H1 (cell line): ENCODE measurements around the gene NDUFA1. TPM values are rescaled to one million over a fixed set of nuclear protein-coding genes. Genes with fewer than 3 reads are reported as not detected.

ENCODE experiments used
- CTCF ChIA-PET: fragments of 300-600 bp; sonication (Branson Sonifier 250); formaldehyde crosslinking; loops from one replicate; lab custom pipeline; 2021; ENCODE audit not compliant: partially characterized antibody; lab: Charles Lee
- POLR2A ChIA-PET: fragments of 300-600 bp; sonication (Branson Sonifier 250); formaldehyde crosslinking; loops from one replicate; lab custom pipeline; 2021; ENCODE audit warnings: inconsistent platforms; ENCODE audit not compliant: partially characterized antibody; lab: Charles Lee
- DNase-seq, 2 experiments: peaks; one replicate each; pipeline versions ENCODE4 v3.0.0 to v3.0.0-alpha.2; 2010 to 2022; ENCODE audit warnings: low spot score in 2 of 2, low read depth in 1 of 2, mixed read lengths in 1 of 2
- FAIRE-seq: peaks from 2 replicates; lab custom pipeline; 2011; peaks lifted over from hg19 to GRCh38; lab: Jason Lieb, UNC
- H2AFZ ChIP-seq: 2 replicates; pipeline ENCODE4 v1.8.1; 2012; ENCODE audit warnings: low read length, inconsistent platforms
- H2AK5ac ChIP-seq: 2 replicates; pipeline ENCODE4 v1.6.1; 2013; ENCODE audit warnings: low read depth, low read length
- H2BK120ac ChIP-seq: replicated peaks from 2 replicates; pipeline ENCODE3; 2013; ENCODE audit warnings: low read depth, low read length, inconsistent platforms
- H2BK12ac ChIP-seq: 2 replicates; pipeline ENCODE4 v1.6.1; 2013; ENCODE audit warnings: low read depth, low read length
- H2BK15ac ChIP-seq: 2 replicates; pipeline ENCODE4 v1.6.1; 2013; ENCODE audit warnings: low read length
- H2BK20ac ChIP-seq: 2 replicates; pipeline ENCODE4 v1.6.1; 2013; ENCODE audit warnings: low read length
- H2BK5ac ChIP-seq: 2 replicates; pipeline ENCODE4 v1.6.1; 2013; ENCODE audit warnings: low read depth, low read length
- H3K14ac ChIP-seq: 2 replicates; pipeline ENCODE4 v1.6.1; 2013; ENCODE audit warnings: inconsistent platforms; ENCODE audit not compliant: insufficient read length
- H3K18ac ChIP-seq: 2 replicates; pipeline ENCODE4 v1.6.1; 2013; ENCODE audit warnings: low read length; ENCODE audit errors: extremely low read depth
- H3K23ac ChIP-seq: 2 replicates; pipeline ENCODE4 v1.6.1; 2013; ENCODE audit warnings: inconsistent platforms; ENCODE audit not compliant: insufficient read length
- H3K23me2 ChIP-seq: 2 replicates; pipeline ENCODE4 v1.6.1; 2013; ENCODE audit warnings: low read depth, low read length
- H3K27ac ChIP-seq: 2 replicates; pipeline ENCODE4 v1.6.1; 2011; ENCODE audit warnings: low read depth, low read length, inconsistent platforms
- H3K27me3 ChIP-seq, 4 experiments: replicated peaks in 1 of 4; 1 replicate in 1 of 4; 2 replicates in 3 of 4; pipeline versions ENCODE4 v1.6.1 to v1.8.1; 2011 to 2013; ENCODE audit warnings: low read length in 3 of 4, mild to moderate bottlenecking in 3 of 4, inconsistent platforms in 2 of 4, mixed read lengths in 2 of 4, moderate library complexity in 1 of 4; ENCODE audit not compliant: control insufficient read depth in 3 of 4, insufficient read depth in 3 of 4; ENCODE audit errors: extremely low read depth in 1 of 4
- H3K36me3 ChIP-seq, 4 experiments: 2 replicates each; pipeline versions ENCODE4 v1.6.1 to v1.8.1; 2011 to 2013; ENCODE audit warnings: mild to moderate bottlenecking in 4 of 4, low read length in 3 of 4, moderate library complexity in 2 of 4, control low read depth in 1 of 4, inconsistent platforms in 1 of 4; ENCODE audit not compliant: insufficient read depth in 4 of 4, control insufficient read depth in 2 of 4
- H3K4ac ChIP-seq: replicated peaks from 2 replicates; pipeline ENCODE3; 2013; ENCODE audit warnings: low read length, low read depth, mixed read lengths, inconsistent platforms; ENCODE audit not compliant: insufficient read length
- H3K4me1 ChIP-seq, 4 experiments: replicated peaks in 1 of 4; 1 replicate in 1 of 4; 2 replicates in 3 of 4; pipeline versions ENCODE4 v1.6.1 to v1.8.1; 2011 to 2013; ENCODE audit warnings: low read length in 3 of 4, inconsistent platforms in 2 of 4, mixed read lengths in 1 of 4; ENCODE audit not compliant: insufficient read depth in 4 of 4, control insufficient read depth in 3 of 4
- H3K4me2 ChIP-seq, 2 experiments: 2 replicates each; pipeline versions ENCODE4 v1.6.1 to v1.8.1; 2011 to 2013; ENCODE audit warnings: low read depth in 2 of 2, low read length in 2 of 2, control low read depth in 1 of 2, inconsistent platforms in 1 of 2, mild to moderate bottlenecking in 1 of 2; ENCODE audit not compliant: insufficient read depth in 1 of 2
- H3K4me3 ChIP-seq, 4 experiments: fragments of 200-600, 300-600 bp in 1 of 4; sonication (generic), shearing (Covaris generic), sonication (Bioruptor Twin) in 1 of 4; 2 replicates each; pipeline versions ENCODE4 v1.5.1 to v1.8.1; 2011 to 2016; ENCODE audit warnings: low read length in 4 of 4, low read depth in 3 of 4, control low read depth in 2 of 4, inconsistent platforms in 2 of 4, mild to moderate bottlenecking in 2 of 4, mixed read lengths in 1 of 4, moderate library complexity in 1 of 4; ENCODE audit not compliant: insufficient read depth in 2 of 4; ENCODE audit errors: extremely low read depth in 1 of 4
- H3K56ac ChIP-seq: replicated peaks from 2 replicates; pipeline ENCODE3; 2013; ENCODE audit warnings: low read depth, mild to moderate bottlenecking, mixed read lengths, low read length, inconsistent platforms; ENCODE audit not compliant: insufficient read length
- H3K79me1 ChIP-seq: 2 replicates; pipeline ENCODE4 v1.6.1; 2013; ENCODE audit warnings: low read depth, low read length, control low read depth
- H3K79me2 ChIP-seq, 2 experiments: 2 replicates each; pipeline versions ENCODE4 v1.6.1 to v1.8.1; 2012 to 2013; ENCODE audit warnings: low read length in 2 of 2, mild to moderate bottlenecking in 2 of 2, inconsistent platforms in 1 of 2; ENCODE audit not compliant: insufficient read depth in 2 of 2, control insufficient read depth in 1 of 2
- H3K9ac ChIP-seq, 4 experiments: replicated peaks in 1 of 4; 1 replicate in 1 of 4; 2 replicates in 3 of 4; pipeline versions ENCODE4 v1.6.1 to v1.8.1; 2011 to 2013; ENCODE audit warnings: low read depth in 3 of 4, low read length in 3 of 4, control low read depth in 2 of 4, mild to moderate bottlenecking in 2 of 4, moderate library complexity in 2 of 4, inconsistent platforms in 1 of 4; ENCODE audit errors: extremely low read depth in 1 of 4
- H3K9me3 ChIP-seq, 2 experiments: 2 replicates each; pipeline versions ENCODE4 v1.6.1 to v1.8.1; 2012 to 2013; ENCODE audit warnings: mild to moderate bottlenecking in 2 of 2, moderate library complexity in 2 of 2, control low read depth in 1 of 2, inconsistent platforms in 1 of 2, low read depth in 1 of 2, low read length in 1 of 2, mixed read lengths in 1 of 2; ENCODE audit not compliant: insufficient read depth in 2 of 2
- H4K20me1 ChIP-seq, 2 experiments: replicated peaks in 1 of 2; 2 replicates each; pipeline versions ENCODE3 to v1.8.1; 2011 to 2013; ENCODE audit warnings: inconsistent platforms in 2 of 2, low read length in 2 of 2, mild to moderate bottlenecking in 1 of 2; ENCODE audit not compliant: insufficient read depth in 2 of 2, control insufficient read depth in 1 of 2
- H4K5ac ChIP-seq: 2 replicates; pipeline ENCODE4 v1.6.1; 2013; ENCODE audit warnings: low read length, low read depth, mixed read lengths, inconsistent platforms; ENCODE audit not compliant: insufficient read length
- H4K8ac ChIP-seq: 2 replicates; pipeline ENCODE4 v1.8.0; 2013; ENCODE audit warnings: mild to moderate bottlenecking, moderate library complexity, low read length, inconsistent platforms; ENCODE audit not compliant: insufficient read depth; ENCODE audit errors: extremely low read depth
- H4K91ac ChIP-seq: replicated peaks from 2 replicates; pipeline ENCODE3; 2013; ENCODE audit warnings: low read length, mixed read lengths, inconsistent platforms; ENCODE audit not compliant: insufficient read length
- ASH2L ChIP-seq: fragments of 200-600, 300-600 bp; sonication (generic); IDR thresholded peaks from one replicate; pipeline ENCODE4 v1.7.1; 2017; ENCODE audit warnings: low read length
- JUN ChIP-seq: IDR thresholded peaks from 2 replicates; pipeline ENCODE4 v1.6.1; 2011; ENCODE audit warnings: low read depth, mild to moderate bottlenecking, improper control_type of control experiment, low read length
- KDM4A ChIP-seq: IDR thresholded peaks from one replicate; pipeline ENCODE4 v1.7.1; 2012; ENCODE audit warnings: low read depth, mild to moderate bottlenecking, moderate library complexity, low read length, inconsistent platforms; ENCODE audit not compliant: severe bottlenecking
- POLR2AphosphoS5 ChIP-seq: IDR thresholded peaks from 2 replicates; pipeline ENCODE4 v1.6.1; 2011; ENCODE audit warnings: low read depth, low read length
- POU5F1 ChIP-seq: IDR thresholded peaks from 2 replicates; pipeline ENCODE4 v1.6.1; 2011; ENCODE audit warnings: low read depth, mild to moderate bottlenecking, low read length, moderate library complexity
- RNF2 ChIP-seq: fragments of 200-900, 300-1000 bp; sonication (generic); IDR thresholded peaks from 2 replicates; pipeline ENCODE4 v1.7.1; 2016; ENCODE audit warnings: borderline replicate concordance, low read depth, mild to moderate bottlenecking, antibody characterized with exemption, low read length; ENCODE audit not compliant: poor library complexity, severe bottlenecking; ENCODE audit errors: missing control alignments
- SAP30 ChIP-seq: fragments of 300-600 bp; sonication (generic); IDR thresholded peaks from 2 replicates; pipeline ENCODE4 v1.7.1; 2012; ENCODE audit warnings: low read length, moderate library complexity, mild to moderate bottlenecking, inconsistent platforms; ENCODE audit not compliant: insufficient read depth, insufficient replicate concordance
- SP2 ChIP-seq: IDR thresholded peaks from 2 replicates; pipeline ENCODE4 v1.6.1; 2012; ENCODE audit warnings: mild to moderate bottlenecking, low read length, inconsistent platforms
- TAF7 ChIP-seq: optimal IDR thresholded peaks from 2 replicates; pipeline ENCODE3; 2011; ENCODE audit warnings: low read depth, mild to moderate bottlenecking, inconsistent platforms, low read length, moderate library complexity, borderline replicate concordance
- TCF12 ChIP-seq: IDR thresholded peaks from 2 replicates; pipeline ENCODE4 v1.6.1; 2011; ENCODE audit warnings: low read depth, mild to moderate bottlenecking, low read length
- TEAD4 ChIP-seq: IDR thresholded peaks from 2 replicates; pipeline ENCODE4 v1.6.1; 2012; ENCODE audit warnings: low read depth, low read length, inconsistent platforms, mixed read lengths
- ZNF274 ChIP-seq: IDR thresholded peaks from 2 replicates; pipeline ENCODE4 v1.7.0; 2012; ENCODE audit warnings: low read length, borderline replicate concordance; ENCODE audit errors: extremely low read depth
- whole genome bisulfite sequencing, 2 experiments: shearing (Covaris generic) in 1 of 2; methylation state at CpG; one replicate each; pipeline versions ENCODE4 v1.1.6 to v1.1.7; 2013 to 2015; ENCODE audit warnings: low lambda C conversion rate in 2 of 2, mixed read lengths in 2 of 2, inconsistent platforms in 1 of 2, low coverage in 1 of 2, missing lambda C conversion rate in 1 of 2; ENCODE audit not compliant: insufficient replicate concordance in 2 of 2, insufficient coverage in 1 of 2, insufficient read length in 1 of 2; ENCODE audit errors: extremely low coverage in 1 of 2, missing lambda C conversion rate in 1 of 2; 5-methylcytosine and 5-hydroxymethylcytosine counted together
- polyA plus RNA-seq, 7 experiments: library from polyadenylated mRNA; depleted of rRNA in 3 of 7; stranded (reverse) in 5 of 7; unstranded in 2 of 7; fragments of >200 nt in 5 of 7; fragments of 200-250 nt in 2 of 7; gene quantifications; 1 replicate in 5 of 7; 2 replicates in 1 of 7; 4 replicates in 1 of 7; pipeline versions ENCODE4 v1.2.1 to v1.2.3, GENCODE V29; 2011 to 2013; ENCODE audit warnings: missing spikeins in 2 of 7, mixed read lengths in 2 of 7
- total RNA-seq: library from RNA; stranded (reverse); fragmentation: NEBNext Ultra II Directional; extraction: Animal tissue kit (Norgen Biotek cat#: 25700); gene quantifications from 2 replicates; pipeline ENCODE4 v1.2.1, GENCODE V29; 2021

NDUFA1 gene
- total and polyA plus RNA-seq, 2 of the 8 experiments (the other 6 are each of a cell fraction or from before 2014, with no cell fraction given): 65.6 to 69.7 TPM

DNA sequence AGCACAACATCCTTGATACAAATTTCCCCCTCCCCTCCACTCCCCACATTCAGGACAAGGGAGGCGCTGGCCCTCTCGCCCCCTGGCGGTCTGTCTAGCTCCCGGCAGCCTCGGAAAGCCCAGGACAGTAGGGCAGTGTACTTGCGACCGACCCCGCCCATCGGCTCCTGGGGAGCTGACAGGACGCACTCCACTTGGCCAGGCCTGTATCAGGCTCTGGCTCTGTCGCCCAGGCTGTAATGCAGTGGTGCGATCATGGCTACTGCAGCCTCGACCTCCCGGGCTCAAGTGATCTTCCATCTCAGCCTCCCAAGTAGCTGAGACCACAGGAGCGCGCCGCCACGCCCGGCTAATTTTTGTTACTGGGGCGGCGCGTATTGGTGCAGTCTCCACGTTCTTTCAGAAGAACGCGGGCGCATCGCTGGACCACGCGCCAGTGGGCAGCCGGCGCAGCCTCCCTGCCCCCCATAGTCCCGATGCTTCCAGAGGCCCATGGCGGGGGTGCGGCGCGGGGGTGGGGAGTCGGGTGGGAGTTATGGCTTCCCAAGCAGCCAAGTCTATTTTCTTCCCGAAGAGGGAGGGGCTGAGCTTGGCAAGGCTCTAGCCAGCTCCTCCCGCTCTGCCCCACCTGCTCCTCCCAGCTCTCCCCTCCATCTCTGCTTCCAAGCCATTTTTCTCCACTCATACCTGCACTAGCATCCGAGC is 16.2 kb downstream of the NDUFA1 start:
- FAIRE-seq: peak; percentile 86
- no peak overlapping the region for H2BK15ac ChIP-seq
- peak overlapping the region; percentile 47 to 65 (median 52) for H3K4me3 ChIP-seq
- no peaks in the 10 kb centered on the region for H3K27me3 ChIP-seq
- H3K4ac ChIP-seq: no peak overlapping the region
- WGBS, 2 experiments: 5% methylated on average over 7 of the region's 40 CpGs; no CpG with 5 or more reads in 1 of the 2 experiments
- ChIA-PET POLR2A (interaction anchor here (1.1 to 3.1 kb wide), 5 partner anchors 12 to 131 kb away, joined by 3 to 12 read pairs (median 5); partner anchors contain the start of genes NDUFA1, RNF113A, RPL39 and UPF3B), CTCF (interaction anchor here (0.5 to 2.3 kb wide), 13 partner anchors 9 to 1572 kb away, joined by 3 to 13 read pairs (median 3); partner anchors contain the start of genes NDUFA1, RNF113A and UPF3B)
- H3K56ac ChIP-seq: no peak overlapping the region
- H2BK5ac ChIP-seq: no peak overlapping the region
- H2AK5ac ChIP-seq: no peak overlapping the region
- H4K8ac ChIP-seq: peak overlapping the region; percentile 57; the same call in 1 of the 2 replicates
- H4K5ac ChIP-seq: no peak overlapping the region
- no peak overlapping the region for H3K14ac ChIP-seq
- H3K23me2 ChIP-seq: no peaks in the 10 kb centered on the region
- no peak overlapping the region for H3K18ac ChIP-seq
- no peak overlapping the region for H4K91ac ChIP-seq
- no peaks in the 10 kb centered on the region for H4K20me1 ChIP-seq
- H3K79me1 ChIP-seq: no peaks in the 10 kb centered on the region
- no peaks in the 10 kb centered on the region; a peak in 1 of 7 replicates for H3K4me1 ChIP-seq
- H2BK12ac ChIP-seq: no peak overlapping the region
- H2BK20ac ChIP-seq: no peak overlapping the region
- no peak overlapping the region for H3K9ac ChIP-seq
- H2BK120ac ChIP-seq: no peak overlapping the region
- no peak overlapping the region for H2AFZ ChIP-seq
- H3K23ac ChIP-seq: no peak overlapping the region
- no peaks in the 10 kb centered on the region for H3K36me3 ChIP-seq
- peak; percentile 53 to 82 for DNase-seq
- peak overlapping the region; percentile 27 to 62 for H3K4me2 ChIP-seq
- no peaks in the 10 kb centered on the region for H3K79me2 ChIP-seq
- no peaks in the 10 kb centered on the region for H3K9me3 ChIP-seq
- H3K27ac ChIP-seq: no peak overlapping the region
- no peak for TF ChIP-seq TCF12
- peak; percentile 35 for TF ChIP-seq KDM4A
- no peak for TF ChIP-seq SP2
- peak; percentile 13; the same call in 1 of the 2 replicates for TF ChIP-seq POLR2AphosphoS5
- TF ChIP-seq TEAD4: no peak
- TF ChIP-seq ZNF274: no peak
- no peak for TF ChIP-seq TAF7
- no peak for TF ChIP-seq RNF2
- no peak for TF ChIP-seq POU5F1
- TF ChIP-seq JUN: no peak
- TF ChIP-seq SAP30: no peak
- TF ChIP-seq ASH2L: no peak
